ENCODE data around the gene ADCY9.
A peak's percentile ranks its signal among the peaks of the same experiment; 100 is the strongest.

ADCY9 gene

DNA sequence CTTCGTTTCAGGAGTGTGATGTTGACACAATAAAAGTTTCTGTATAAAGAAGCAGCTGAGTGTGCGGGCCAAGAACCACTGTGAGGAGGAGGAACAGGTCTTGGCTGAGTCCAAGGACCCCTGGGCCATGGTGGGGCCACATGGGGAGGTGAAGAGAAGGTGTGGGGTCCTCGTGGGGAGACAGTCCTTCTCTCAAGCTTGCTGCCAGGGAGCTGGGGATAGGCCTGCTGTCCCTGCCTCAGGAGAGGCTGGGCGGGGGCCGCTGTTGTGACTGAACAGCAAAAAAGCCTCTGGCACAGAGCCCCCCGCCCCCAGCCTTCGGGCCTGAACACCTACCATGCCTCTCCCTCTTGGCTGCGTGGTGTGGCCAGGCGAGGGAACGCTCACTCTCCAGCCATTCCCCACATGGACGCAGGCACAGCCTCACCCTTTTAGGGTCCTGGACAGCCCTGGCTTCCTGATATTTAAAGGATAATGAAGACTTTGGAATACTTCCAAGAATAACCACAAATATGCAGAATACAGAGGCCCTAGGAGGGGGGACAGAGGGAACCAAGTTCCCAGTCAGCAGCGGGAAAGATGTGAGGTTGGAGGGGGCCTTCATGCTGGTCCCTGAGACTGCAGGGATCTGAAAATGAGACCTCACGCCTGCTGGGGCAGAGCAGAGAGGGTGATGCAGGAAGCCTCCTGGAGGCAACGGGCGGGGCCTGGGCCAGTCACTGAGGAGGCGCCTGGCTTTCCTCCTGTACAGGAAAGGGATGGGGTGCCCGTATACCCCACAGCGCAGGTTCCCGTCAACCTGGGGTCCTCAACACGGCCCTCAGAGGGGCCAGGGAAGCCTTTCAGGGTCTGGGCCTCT is 135.8 kb downstream of the ADCY9 start:
- Histone ChIP-seq H3K9me3 (ENCODE audit: control insufficient read depth, low read length) (no peaks in the 10 kb centered on the region), H3K36me3 (ENCODE audit: control insufficient read depth, insufficient read depth, low read length, severe bottlenecking) (peaks cover 6% of the 10 kb centered on the region), H3K9ac (ENCODE audit: low read length) (peak overlapping the region; percentile 22), H3K27me3 (replicated peaks; ENCODE audit: control insufficient read depth, insufficient read depth, low read length) (no peaks in the 10 kb centered on the region), H3K4me3 (ENCODE audit: low read length) (no peak overlapping the region), H3K4me1 (ENCODE audit: control insufficient read depth, insufficient read depth, low read length) (peaks cover 10% of the 10 kb centered on the region)
- DNase-seq (ENCODE audit: low read depth), result peak; percentile 78

DNA sequence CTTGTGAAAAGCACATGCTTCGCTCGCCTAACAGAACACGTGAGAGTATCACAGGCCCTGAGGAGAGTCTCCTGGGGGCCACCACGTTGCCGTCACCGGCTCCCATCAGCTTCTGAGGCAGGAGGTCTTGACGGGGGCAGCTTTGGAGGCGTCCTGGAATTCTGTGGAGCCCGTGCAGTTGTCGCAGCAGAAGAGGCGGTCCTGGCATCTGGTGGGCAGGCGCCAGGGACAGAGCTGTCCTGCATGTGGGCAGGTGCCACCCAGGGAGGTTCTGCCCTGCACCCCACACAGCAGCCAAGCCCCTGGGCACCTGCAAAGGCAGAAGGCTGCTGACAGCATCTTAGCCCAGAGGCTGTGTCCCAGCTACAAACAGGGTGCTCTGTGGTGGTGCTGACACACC is 136.7 kb downstream of the ADCY9 start:
- H3K9me3 ChIP-seq (ENCODE audit: control insufficient read depth, low read length), result no peaks in the 10 kb centered on the region
- peaks cover 11% of the 10 kb centered on the region for H3K36me3 ChIP-seq (ENCODE audit: control insufficient read depth, insufficient read depth, low read length, severe bottlenecking)
- H3K27me3 ChIP-seq (replicated peaks; ENCODE audit: control insufficient read depth, insufficient read depth, low read length), result no peaks in the 10 kb centered on the region
- DNase-seq (ENCODE audit: low read depth), result no peak
- H3K9ac ChIP-seq (ENCODE audit: low read length), result no peak overlapping the region
- no peak overlapping the region for H3K4me3 ChIP-seq (ENCODE audit: low read length)
- peaks cover 10% of the 10 kb centered on the region for H3K4me1 ChIP-seq (ENCODE audit: control insufficient read depth, insufficient read depth, low read length)

DNA sequence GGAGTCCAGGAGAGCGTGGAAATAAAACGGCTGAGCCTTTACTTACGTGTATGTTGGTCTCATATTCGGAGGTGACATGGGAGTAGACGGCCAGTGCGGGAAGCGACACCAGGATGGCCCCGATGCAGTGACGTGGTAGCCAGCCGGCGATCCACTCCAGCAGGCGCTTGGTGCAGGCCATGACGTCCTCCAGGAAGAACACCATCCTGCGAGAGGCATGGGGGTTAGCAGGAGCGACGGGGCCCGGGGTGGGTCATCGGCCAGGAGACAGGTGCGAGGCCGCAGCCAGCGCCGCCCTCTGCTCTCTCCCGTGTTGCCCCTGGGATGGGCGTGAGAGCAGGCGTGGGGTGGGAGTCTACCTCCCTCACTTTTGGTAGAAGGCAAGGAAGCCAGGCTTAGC is 137.2 kb downstream of the ADCY9 start:
- Histone ChIP-seq H3K4me3 (ENCODE audit: low read length) (no peak overlapping the region), H3K4me1 (ENCODE audit: control insufficient read depth, insufficient read depth, low read length) (peaks cover 10% of the 10 kb centered on the region), H3K36me3 (ENCODE audit: control insufficient read depth, insufficient read depth, low read length, severe bottlenecking) (peaks cover 12% of the 10 kb centered on the region), H3K9ac (ENCODE audit: low read length) (no peak overlapping the region), H3K9me3 (ENCODE audit: control insufficient read depth, low read length) (no peaks in the 10 kb centered on the region), H3K27me3 (replicated peaks; ENCODE audit: control insufficient read depth, insufficient read depth, low read length) (no peaks in the 10 kb centered on the region)
- no peak for DNase-seq (ENCODE audit: low read depth)

DNA sequence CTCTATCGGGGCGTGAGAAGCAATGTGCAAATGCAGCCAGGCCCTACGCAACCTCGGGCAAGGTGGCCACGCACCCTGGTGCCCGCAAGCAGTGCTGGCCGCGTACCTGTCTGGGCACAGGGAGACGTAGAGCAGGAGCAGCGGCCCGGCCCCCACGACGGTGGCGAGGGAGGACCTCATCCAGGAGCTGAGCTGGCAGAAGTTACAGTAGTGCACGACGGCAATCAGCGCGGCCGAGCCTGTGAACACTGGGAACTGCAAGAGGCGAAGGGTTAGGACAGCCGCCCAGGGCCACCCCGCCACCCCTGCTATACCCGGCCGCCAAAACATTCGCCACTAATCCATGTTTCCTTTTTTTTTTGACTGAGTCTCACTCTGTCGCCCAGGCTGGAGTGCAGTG is 138.9 kb downstream of the ADCY9 start:
- H3K4me1 ChIP-seq (ENCODE audit: control insufficient read depth, insufficient read depth, low read length), result peaks cover 10% of the 10 kb centered on the region
- no peak overlapping the region for H3K9ac ChIP-seq (ENCODE audit: low read length)
- H3K4me3 ChIP-seq (ENCODE audit: low read length), result no peak overlapping the region
- DNase-seq (ENCODE audit: low read depth), result no peak
- no peaks in the 10 kb centered on the region for H3K27me3 ChIP-seq (replicated peaks; ENCODE audit: control insufficient read depth, insufficient read depth, low read length)
- no peaks in the 10 kb centered on the region for H3K9me3 ChIP-seq (ENCODE audit: control insufficient read depth, low read length)
- H3K36me3 ChIP-seq (ENCODE audit: control insufficient read depth, insufficient read depth, low read length, severe bottlenecking), result peaks cover 12% of the 10 kb centered on the region

DNA sequence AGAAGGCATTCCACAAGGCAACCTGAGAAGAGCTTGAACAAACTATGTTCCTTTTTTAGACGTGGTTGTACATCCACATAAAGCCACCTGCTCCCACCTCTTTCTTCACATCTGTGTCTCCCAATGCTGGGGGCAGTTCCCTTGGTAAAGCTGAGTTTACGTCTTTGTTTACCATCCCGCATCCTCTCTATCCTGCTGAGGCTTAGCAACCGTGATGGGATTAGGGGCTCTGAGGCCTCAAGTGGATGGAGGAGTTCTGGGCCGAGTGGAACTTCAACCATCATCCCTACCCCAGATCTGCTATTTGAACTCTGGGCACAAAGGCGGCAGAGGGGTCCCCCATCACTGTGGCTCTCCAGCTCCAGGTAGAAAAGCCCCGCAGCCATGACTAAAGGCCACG is 141.5 kb downstream of the ADCY9 start:
- peaks cover 12% of the 10 kb centered on the region for H3K36me3 ChIP-seq (ENCODE audit: control insufficient read depth, insufficient read depth, low read length, severe bottlenecking)
- no peaks in the 10 kb centered on the region for H3K9me3 ChIP-seq (ENCODE audit: control insufficient read depth, low read length)
- H3K27me3 ChIP-seq (replicated peaks; ENCODE audit: control insufficient read depth, insufficient read depth, low read length), result no peaks in the 10 kb centered on the region
- H3K4me3 ChIP-seq (ENCODE audit: low read length), result no peak overlapping the region
- no peaks in the 10 kb centered on the region for H3K4me1 ChIP-seq (ENCODE audit: control insufficient read depth, insufficient read depth, low read length)
- DNase-seq (ENCODE audit: low read depth), result no peak
- no peak overlapping the region for H3K9ac ChIP-seq (ENCODE audit: low read length)

DNA sequence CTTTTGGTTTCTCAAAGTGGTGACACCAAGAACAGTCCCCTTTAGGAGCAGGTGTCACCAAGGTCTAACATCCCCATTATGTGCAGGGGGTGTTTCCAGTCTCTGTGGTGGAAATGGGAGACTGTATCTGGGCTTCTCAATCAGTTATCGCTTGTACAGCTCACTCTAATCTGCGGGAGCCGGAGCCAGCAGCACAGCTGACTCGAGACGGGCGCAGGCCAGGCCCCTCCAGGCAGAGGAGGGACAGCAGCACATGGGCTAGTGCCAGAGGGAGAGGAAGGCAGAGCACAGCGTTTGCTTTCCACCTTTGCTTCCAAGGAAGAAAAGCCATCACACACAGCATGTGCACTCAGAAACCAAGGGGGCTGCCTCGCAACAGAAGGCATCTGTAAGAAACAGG is 144.5 kb downstream of the ADCY9 start:
- no peak overlapping the region for H3K4me3 ChIP-seq (ENCODE audit: low read length)
- H3K9ac ChIP-seq (ENCODE audit: low read length), result no peak overlapping the region
- peaks cover 5% of the 10 kb centered on the region for H3K4me1 ChIP-seq (ENCODE audit: control insufficient read depth, insufficient read depth, low read length)
- H3K9me3 ChIP-seq (ENCODE audit: control insufficient read depth, low read length), result no peaks in the 10 kb centered on the region
- H3K27me3 ChIP-seq (replicated peaks; ENCODE audit: control insufficient read depth, insufficient read depth, low read length), result no peaks in the 10 kb centered on the region
- no peak for DNase-seq (ENCODE audit: low read depth)
- H3K36me3 ChIP-seq (ENCODE audit: control insufficient read depth, insufficient read depth, low read length, severe bottlenecking), result peaks cover 6% of the 10 kb centered on the region

DNA sequence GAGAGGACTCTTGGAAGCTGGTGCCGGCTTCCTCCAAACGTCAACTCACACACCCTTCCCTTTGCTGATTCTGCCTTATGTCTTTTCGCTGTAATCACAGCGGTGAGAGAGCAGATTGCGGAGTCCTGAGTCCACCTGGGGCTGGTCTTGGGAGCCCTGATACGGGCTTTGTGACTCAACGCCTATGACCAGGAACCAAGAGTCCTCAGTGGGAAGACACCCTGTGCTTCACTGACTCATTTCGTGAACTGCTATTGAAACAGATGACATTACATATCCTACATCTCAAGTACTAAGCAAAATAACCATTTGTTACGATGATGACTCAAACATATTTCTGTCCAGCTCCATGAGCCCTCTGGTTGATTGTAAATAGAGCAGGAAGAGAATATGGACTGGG is 145.0 kb downstream of the ADCY9 start:
- Histone ChIP-seq H3K4me1 (ENCODE audit: control insufficient read depth, insufficient read depth, low read length) (peaks cover 5% of the 10 kb centered on the region), H3K9me3 (ENCODE audit: control insufficient read depth, low read length) (no peaks in the 10 kb centered on the region), H3K9ac (ENCODE audit: low read length) (no peak overlapping the region), H3K4me3 (ENCODE audit: low read length) (no peak overlapping the region), H3K36me3 (ENCODE audit: control insufficient read depth, insufficient read depth, low read length, severe bottlenecking) (peaks cover 10% of the 10 kb centered on the region), H3K27me3 (replicated peaks; ENCODE audit: control insufficient read depth, insufficient read depth, low read length) (no peaks in the 10 kb centered on the region)
- DNase-seq (ENCODE audit: low read depth), result peak; percentile 70

DNA sequence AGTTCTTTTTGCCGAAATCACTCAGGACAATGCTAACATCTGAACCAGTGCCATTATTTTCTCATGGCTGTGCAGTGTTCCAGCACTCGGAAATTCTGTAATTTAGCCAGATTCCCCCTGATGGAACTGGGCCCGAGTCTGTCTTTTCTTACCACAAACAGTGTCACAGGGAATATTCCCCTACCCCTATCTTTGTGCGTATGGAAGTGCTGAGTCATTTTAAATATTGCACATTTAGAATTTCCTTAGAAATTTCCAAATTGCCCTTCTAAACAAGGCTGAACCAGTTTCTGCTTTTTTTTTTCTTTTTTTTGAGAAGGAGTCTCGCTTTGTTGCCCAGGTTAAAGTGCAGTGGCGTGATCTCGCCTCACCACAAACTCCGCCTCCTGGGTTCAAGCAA is 147.7 kb downstream of the ADCY9 start:
- no peak overlapping the region for H3K4me3 ChIP-seq (ENCODE audit: low read length)
- peaks cover 11% of the 10 kb centered on the region for H3K36me3 ChIP-seq (ENCODE audit: control insufficient read depth, insufficient read depth, low read length, severe bottlenecking)

DNA sequence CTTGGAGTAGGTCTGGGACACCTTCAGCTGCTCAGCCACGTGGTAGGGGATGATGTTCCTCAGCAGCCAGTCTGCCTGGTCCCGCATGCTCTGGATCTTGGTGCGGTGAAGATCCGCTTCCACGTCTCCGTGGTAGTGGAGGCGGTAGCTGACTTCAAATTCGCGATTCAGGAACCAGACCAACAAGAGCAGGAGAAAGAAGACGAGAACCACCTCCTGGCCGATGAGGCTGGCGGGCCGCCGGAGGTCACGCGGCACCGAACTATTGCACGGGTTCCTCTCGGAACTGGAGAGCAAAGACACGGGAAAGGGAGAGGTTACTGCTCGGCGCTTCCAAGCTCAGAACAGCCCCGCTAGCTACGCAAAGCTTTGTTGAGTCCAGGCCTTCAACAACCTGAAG is 149.6 kb downstream of the ADCY9 start:
- Histone ChIP-seq H3K9ac (ENCODE audit: low read length) (no peak overlapping the region), H3K4me1 (ENCODE audit: control insufficient read depth, insufficient read depth, low read length) (peaks cover 13% of the 10 kb centered on the region), H3K36me3 (ENCODE audit: control insufficient read depth, insufficient read depth, low read length, severe bottlenecking) (peaks cover 11% of the 10 kb centered on the region), H3K9me3 (ENCODE audit: control insufficient read depth, low read length) (no peaks in the 10 kb centered on the region), H3K27me3 (replicated peaks; ENCODE audit: control insufficient read depth, insufficient read depth, low read length) (no peaks in the 10 kb centered on the region), H3K4me3 (ENCODE audit: low read length) (no peak overlapping the region)
- DNase-seq (ENCODE audit: low read depth), result no peak

More for the DNA sequence above, 147.7 kb downstream of the ADCY9 start:
- Histone ChIP-seq H3K9ac (ENCODE audit: low read length) (no peak overlapping the region), H3K27me3 (replicated peaks; ENCODE audit: control insufficient read depth, insufficient read depth, low read length) (no peaks in the 10 kb centered on the region), H3K9me3 (ENCODE audit: control insufficient read depth, low read length) (no peaks in the 10 kb centered on the region), H3K4me1 (ENCODE audit: control insufficient read depth, insufficient read depth, low read length) (peaks cover 5% of the 10 kb centered on the region)
- no peak for DNase-seq (ENCODE audit: low read depth)

DNA sequence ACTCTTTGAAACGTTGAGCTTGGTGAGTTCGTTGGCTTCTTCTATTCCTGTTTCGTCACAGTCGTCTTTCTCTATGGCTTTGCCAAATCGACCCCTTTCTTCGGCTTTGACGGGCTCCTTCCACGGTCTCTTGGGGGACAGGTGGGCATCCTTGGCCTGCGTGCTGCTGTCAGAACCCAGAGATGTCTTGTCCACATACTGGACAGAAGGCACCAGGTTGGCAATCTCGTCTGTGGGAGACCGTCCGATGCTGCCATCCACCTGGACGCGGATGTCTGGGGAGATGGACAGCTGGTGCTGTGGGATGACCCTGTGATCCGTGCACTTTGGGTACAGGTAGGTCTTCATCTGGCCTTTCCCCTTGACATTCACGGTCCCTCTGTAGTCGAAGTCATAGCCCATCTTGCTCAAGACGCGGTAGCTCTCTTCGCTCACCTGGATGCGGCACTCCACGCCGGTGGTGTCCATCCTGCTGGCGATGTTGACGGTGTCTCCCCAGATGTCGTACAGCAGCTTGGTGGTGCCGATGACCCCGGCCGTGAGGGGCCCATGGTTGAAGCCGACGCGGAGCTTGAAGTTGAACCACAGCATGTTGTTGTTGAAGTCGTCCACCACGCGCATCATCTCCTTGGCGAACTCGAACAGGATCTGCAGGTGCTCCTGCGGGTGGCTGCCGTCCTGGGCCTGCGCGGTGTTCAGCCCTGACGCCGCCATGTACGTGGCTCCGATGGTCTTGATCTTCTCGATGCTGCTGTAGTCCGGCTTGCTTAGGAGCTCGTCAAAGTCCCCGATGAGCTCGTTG is 150.3 kb downstream of the ADCY9 start:
- DNase-seq (ENCODE audit: low read depth), result no peak
- H3K4me3 ChIP-seq (ENCODE audit: low read length), result no peak overlapping the region
- H3K4me1 ChIP-seq (ENCODE audit: control insufficient read depth, insufficient read depth, low read length), result peaks cover 19% of the 10 kb centered on the region
- no peaks in the 10 kb centered on the region for H3K9me3 ChIP-seq (ENCODE audit: control insufficient read depth, low read length)
- no peak overlapping the region for H3K9ac ChIP-seq (ENCODE audit: low read length)
- H3K27me3 ChIP-seq (replicated peaks; ENCODE audit: control insufficient read depth, insufficient read depth, low read length), result no peaks in the 10 kb centered on the region
- H3K36me3 ChIP-seq (ENCODE audit: control insufficient read depth, insufficient read depth, low read length, severe bottlenecking), result peaks cover 11% of the 10 kb centered on the region

DNA sequence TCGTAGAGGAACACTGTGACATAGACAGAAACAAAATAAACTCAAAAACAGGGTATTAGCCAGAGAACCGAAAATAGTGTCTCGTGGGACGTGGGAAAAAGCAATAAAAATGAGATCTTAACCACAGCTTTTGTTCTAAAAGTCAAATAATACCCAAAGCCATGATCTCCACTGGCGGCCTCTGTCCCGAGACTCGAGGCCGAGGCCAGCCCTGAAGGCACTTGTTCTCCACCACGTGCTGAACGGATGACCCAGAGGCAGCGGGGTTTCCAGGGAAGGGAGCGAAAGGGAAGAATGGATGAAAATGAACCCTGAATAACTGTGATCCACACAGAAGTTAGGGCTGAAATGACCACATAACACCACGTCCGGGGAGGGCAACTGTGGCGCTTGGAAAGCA is 150.9 kb downstream of the ADCY9 start:
- H3K4me1 ChIP-seq (ENCODE audit: control insufficient read depth, insufficient read depth, low read length), result peaks cover 19% of the 10 kb centered on the region

More for the DNA sequence above, 150.9 kb downstream of the ADCY9 start:
- no peak overlapping the region for H3K9ac ChIP-seq (ENCODE audit: low read length)
- no peak for DNase-seq (ENCODE audit: low read depth)
- peaks cover 11% of the 10 kb centered on the region for H3K36me3 ChIP-seq (ENCODE audit: control insufficient read depth, insufficient read depth, low read length, severe bottlenecking)
- no peaks in the 10 kb centered on the region for H3K9me3 ChIP-seq (ENCODE audit: control insufficient read depth, low read length)
- no peaks in the 10 kb centered on the region for H3K27me3 ChIP-seq (replicated peaks; ENCODE audit: control insufficient read depth, insufficient read depth, low read length)
- no peak overlapping the region for H3K4me3 ChIP-seq (ENCODE audit: low read length)
